PFSK-1 (cell line): ENCODE measurements around the gene OR9G4. TPM values are rescaled to one million over a fixed set of nuclear protein-coding genes. Genes with fewer than 3 reads are reported as not detected.

Experiments
- FOXP2 ChIP-seq: optimal IDR thresholded peaks from 2 replicates; pipeline ENCODE3; 2011; ENCODE audit warnings: borderline replicate concordance, control low read depth, inconsistent platforms; ENCODE audit not compliant: insufficient read depth; ENCODE audit errors: extremely low read length, extremely low read depth
- POLR2AphosphoS5 ChIP-seq: IDR thresholded peaks from 2 replicates; pipeline ENCODE4 v1.6.1; 2012; ENCODE audit warnings: low read depth, mild to moderate bottlenecking, control low read depth, low read length, moderate library complexity
- SIN3A ChIP-seq: IDR thresholded peaks from 2 replicates; pipeline ENCODE4 v1.6.1; 2012; ENCODE audit warnings: mild to moderate bottlenecking, low read length, moderate library complexity, borderline replicate concordance; ENCODE audit not compliant: insufficient read depth
- TAF1 ChIP-seq: IDR thresholded peaks from 2 replicates; pipeline ENCODE4 v1.6.1; 2012; ENCODE audit warnings: low read length, control low read depth, borderline replicate concordance; ENCODE audit not compliant: insufficient read depth
- polyA plus RNA-seq: library from polyadenylated mRNA; unstranded; fragments of >200 nt; gene quantifications from one replicate; pipeline ENCODE4 v1.2.1, GENCODE V29; 2012; ENCODE audit warnings: low read depth, missing spikeins; ENCODE audit not compliant: insufficient read length
- TF ChIP-seq, protein P1 (sequence below), 2 experiments: IDR thresholded peaks; 2 replicates each; pipeline versions ENCODE4 v1.6.1 to v1.8.0; 2011 to 2012; ENCODE audit warnings: low read depth in 2 of 2, low read length in 2 of 2, control low read depth in 1 of 2, inconsistent platforms in 1 of 2, mild to moderate bottlenecking in 1 of 2, moderate library complexity in 1 of 2; ENCODE audit not compliant: insufficient read depth in 1 of 2

OR9G4 gene
- polyA plus RNA-seq, result not detected

- no peak for TF ChIP-seq TAF1
- TF ChIP-seq POLR2AphosphoS5, result no peak
- TF ChIP-seq SIN3A, result no peak
- TF ChIP-seq, protein P1, sequence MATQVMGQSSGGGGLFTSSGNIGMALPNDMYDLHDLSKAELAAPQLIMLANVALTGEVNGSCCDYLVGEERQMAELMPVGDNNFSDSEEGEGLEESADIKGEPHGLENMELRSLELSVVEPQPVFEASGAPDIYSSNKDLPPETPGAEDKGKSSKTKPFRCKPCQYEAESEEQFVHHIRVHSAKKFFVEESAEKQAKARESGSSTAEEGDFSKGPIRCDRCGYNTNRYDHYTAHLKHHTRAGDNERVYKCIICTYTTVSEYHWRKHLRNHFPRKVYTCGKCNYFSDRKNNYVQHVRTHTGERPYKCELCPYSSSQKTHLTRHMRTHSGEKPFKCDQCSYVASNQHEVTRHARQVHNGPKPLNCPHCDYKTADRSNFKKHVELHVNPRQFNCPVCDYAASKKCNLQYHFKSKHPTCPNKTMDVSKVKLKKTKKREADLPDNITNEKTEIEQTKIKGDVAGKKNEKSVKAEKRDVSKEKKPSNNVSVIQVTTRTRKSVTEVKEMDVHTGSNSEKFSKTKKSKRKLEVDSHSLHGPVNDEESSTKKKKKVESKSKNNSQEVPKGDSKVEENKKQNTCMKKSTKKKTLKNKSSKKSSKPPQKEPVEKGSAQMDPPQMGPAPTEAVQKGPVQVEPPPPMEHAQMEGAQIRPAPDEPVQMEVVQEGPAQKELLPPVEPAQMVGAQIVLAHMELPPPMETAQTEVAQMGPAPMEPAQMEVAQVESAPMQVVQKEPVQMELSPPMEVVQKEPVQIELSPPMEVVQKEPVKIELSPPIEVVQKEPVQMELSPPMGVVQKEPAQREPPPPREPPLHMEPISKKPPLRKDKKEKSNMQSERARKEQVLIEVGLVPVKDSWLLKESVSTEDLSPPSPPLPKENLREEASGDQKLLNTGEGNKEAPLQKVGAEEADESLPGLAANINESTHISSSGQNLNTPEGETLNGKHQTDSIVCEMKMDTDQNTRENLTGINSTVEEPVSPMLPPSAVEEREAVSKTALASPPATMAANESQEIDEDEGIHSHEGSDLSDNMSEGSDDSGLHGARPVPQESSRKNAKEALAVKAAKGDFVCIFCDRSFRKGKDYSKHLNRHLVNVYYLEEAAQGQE (IDR thresholded peaks at IDR 0.05; ENCODE audit: insufficient read depth in 1 of 2, low read depth in 2 of 2, low read length in 2 of 2), result no peak
- TF ChIP-seq FOXP2, result no peak
Observed at GRCh38 chr11:56748597-56748996, at the start of gene OR9G4. OR9G4 (minus strand) TSS chr11:56748697; CDS start chr11:56743766, 4,931 bp downstream.

DNA sequence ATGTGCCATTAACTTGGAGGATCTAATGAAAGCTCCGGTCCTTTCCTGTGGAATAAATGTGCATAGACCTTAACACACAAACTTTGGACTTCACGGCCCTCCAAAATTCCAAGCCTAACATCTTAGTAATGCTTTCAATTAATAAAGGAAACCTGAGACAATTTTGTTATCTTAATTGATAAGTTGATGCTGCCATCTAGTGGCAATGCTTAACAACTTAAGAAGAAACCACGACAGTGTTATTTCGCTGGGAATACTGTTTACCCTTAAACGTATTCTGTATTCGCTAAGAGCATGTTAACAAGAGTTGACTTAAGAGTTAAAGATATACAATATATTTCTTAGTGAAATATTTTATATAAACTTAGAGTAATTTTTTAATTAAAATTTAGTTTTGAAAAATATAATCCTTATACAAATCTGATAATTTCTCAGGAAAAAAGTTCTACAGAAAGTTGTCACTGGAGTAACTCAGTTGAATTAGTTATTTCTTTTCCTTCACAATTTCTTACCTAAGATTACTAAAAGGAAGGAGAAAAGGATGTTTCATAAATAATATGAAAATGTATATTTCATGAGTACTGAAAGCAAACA lies 35.0 kb upstream of the OR9G4 start:
- no peak for TF ChIP-seq SIN3A

DNA sequence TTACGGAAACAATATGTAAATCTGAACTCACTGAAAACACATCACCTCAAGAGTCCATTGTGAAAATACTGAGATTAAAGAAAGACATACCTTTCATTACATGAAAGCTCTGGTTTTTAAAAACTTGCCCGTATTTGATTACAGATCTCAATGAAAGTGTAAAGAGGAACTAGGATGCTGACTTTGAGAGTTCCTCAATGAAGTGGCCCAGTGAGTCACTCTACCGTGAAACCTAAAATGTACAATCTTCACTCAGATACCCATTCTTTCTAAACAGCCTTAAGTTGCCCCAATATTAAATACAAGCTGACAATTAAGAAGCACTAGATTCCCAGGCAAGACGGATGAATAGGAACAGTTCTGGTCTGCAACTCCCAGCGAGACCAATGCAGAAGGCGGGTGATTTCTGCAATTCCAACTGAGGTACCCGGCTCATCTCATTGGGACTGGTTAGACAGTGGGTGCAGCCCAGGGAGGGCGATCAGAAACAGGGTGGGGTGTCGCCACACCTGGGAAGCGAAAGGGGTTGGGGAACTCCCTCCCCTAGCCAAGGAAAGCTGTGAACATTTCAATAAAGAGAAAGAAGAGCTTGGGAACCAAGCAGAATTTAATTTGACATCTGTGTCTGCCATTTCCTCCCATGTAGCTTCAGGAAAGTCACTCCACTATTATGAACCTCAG lies 33.8 kb upstream of the OR9G4 start:
- TF ChIP-seq, protein P1 (IDR thresholded peaks at IDR 0.05; ENCODE audit: insufficient read depth in 1 of 2, low read depth in 2 of 2, low read length in 2 of 2), result no peak
- TF ChIP-seq TAF1 (no peak), SIN3A (no peak), FOXP2 (no peak), POLR2AphosphoS5 (no peak)

DNA sequence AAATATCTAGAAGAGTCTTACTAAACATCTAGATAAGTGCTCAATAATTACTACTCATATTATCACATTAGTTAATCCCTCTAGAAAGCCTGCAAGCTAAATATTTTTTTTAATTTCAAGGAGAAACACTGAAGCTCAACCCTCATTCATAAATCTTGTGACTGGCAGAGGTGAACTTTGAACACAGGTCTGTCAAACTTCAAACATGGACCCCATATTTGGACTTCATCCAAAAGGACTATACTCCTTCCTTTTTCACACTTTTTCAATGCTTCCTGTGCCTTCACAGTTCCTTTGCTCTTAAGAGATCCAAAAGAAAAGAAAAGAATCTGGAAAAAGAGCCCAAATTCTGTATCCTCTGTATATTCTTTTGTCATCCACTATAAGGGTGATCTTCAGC lies 28.3 kb upstream of the OR9G4 start:
- no peak for TF ChIP-seq POLR2AphosphoS5
- TF ChIP-seq, protein P1 (IDR thresholded peaks at IDR 0.05; ENCODE audit: insufficient read depth in 1 of 2, low read depth in 2 of 2, low read length in 2 of 2), result no peak
- TF ChIP-seq SIN3A, result no peak

- TF ChIP-seq FOXP2 (no peak), SIN3A (no peak), POLR2AphosphoS5 (no peak), TAF1 (no peak)
- TF ChIP-seq, protein P1 (IDR thresholded peaks at IDR 0.05; ENCODE audit: insufficient read depth in 1 of 2, low read depth in 2 of 2, low read length in 2 of 2), result no peak
Observed at GRCh38 chr11:56764976-56765375, 16.5 kb upstream of the OR9G4 start.
